Measurements from ENCODE around the gene KRT16.
"Not testable (repeated sequence)": the region's sequence is repeated elsewhere in the genome, so short reads cannot be mapped to it uniquely, and the experiment has no call there.

The KRT16 gene

GRCh38 chr17:41628073-41628370 lies 15.5 kb upstream of the KRT16 start:
- not testable (repeated sequence) for DNase-seq (ENCODE audit: low spot score)

- DNase-seq (ENCODE audit: low spot score): no peak
Measured at GRCh38 chr17:41627316-41628072, 14.9 kb upstream of the KRT16 start.

- not testable (repeated sequence) for DNase-seq (ENCODE audit: low spot score)
Measured at GRCh38 chr17:41626914-41627295, 14.3 kb upstream of the KRT16 start.

GRCh38 chr17:41626028-41626913 lies 13.7 kb upstream of the KRT16 start:
- not testable (repeated sequence) for DNase-seq (ENCODE audit: low spot score)

- no peak for DNase-seq (ENCODE audit: low spot score)
Measured at GRCh38 chr17:41625602-41626001, 13.0 kb upstream of the KRT16 start.

GRCh38 chr17:41624208-41625101 lies 11.9 kb upstream of the KRT16 start, which contains the start of gene KRT17:
Gene KRT17, minus strand, starts transcription at chr17:41624575. Its CDS starts 66 bp downstream, at chr17:41624509.
- DNase-seq (ENCODE audit: low spot score): no peak

GRCh38 chr17:41623184-41623861 lies 10.8 kb upstream of the KRT16 start:
- not testable (repeated sequence) for DNase-seq (ENCODE audit: low spot score)

- DNase-seq (ENCODE audit: low spot score): not testable (repeated sequence)
Measured at GRCh38 chr17:41622340-41623183, 10.0 kb upstream of the KRT16 start.

GRCh38 chr17:41621916-41622315 lies 9.3 kb upstream of the KRT16 start:
- DNase-seq (ENCODE audit: low spot score): no peak

- not testable (repeated sequence) for DNase-seq (ENCODE audit: low spot score)
Measured at GRCh38 chr17:41621435-41621817, 8.9 kb upstream of the KRT16 start.

- no peak for DNase-seq (ENCODE audit: low spot score)
Measured at GRCh38 chr17:41620583-41621434, 8.2 kb upstream of the KRT16 start.

- DNase-seq (ENCODE audit: low spot score): not testable (repeated sequence)
Measured at GRCh38 chr17:41619927-41620582, 7.5 kb upstream of the KRT16 start.

GRCh38 chr17:41619036-41619926 lies 6.7 kb upstream of the KRT16 start:
- DNase-seq (ENCODE audit: low spot score): no peak

GRCh38 chr17:41618341-41619035 lies 5.9 kb upstream of the KRT16 start:
- no peak for DNase-seq (ENCODE audit: low spot score)

- DNase-seq (ENCODE audit: low spot score): no peak
Measured at GRCh38 chr17:41617698-41618097, 5.1 kb upstream of the KRT16 start.

GRCh38 chr17:41617136-41617535 lies 4.6 kb upstream of the KRT16 start:
- no peak for DNase-seq (ENCODE audit: low spot score)

GRCh38 chr17:41616486-41616885 lies 3.9 kb upstream of the KRT16 start:
- DNase-seq (ENCODE audit: low spot score): not testable (repeated sequence)

Data from globus pallidus (tissue), 1 donor.